ENCODE data around the gene SRGAP3.
A peak's percentile ranks its signal among the peaks of the same experiment; 100 is the strongest.

Gene SRGAP3

GRCh38 chr3:9198899-9199335, 50.5 kb downstream of the SRGAP3 start:
- DNase-seq = no peak

GRCh38 chr3:9198261-9198660, 51.2 kb downstream of the SRGAP3 start:
- no peak for DNase-seq

- no peak for DNase-seq
Measured at GRCh38 chr3:9196020-9196419, 53.4 kb downstream of the SRGAP3 start.

- no peak for DNase-seq
Measured at GRCh38 chr3:9195390-9195789, 54.1 kb downstream of the SRGAP3 start.

- no peak for DNase-seq
Measured at GRCh38 chr3:9194509-9195184, 54.8 kb downstream of the SRGAP3 start.

GRCh38 chr3:9193633-9194195, 55.7 kb downstream of the SRGAP3 start:
- DNase-seq = no peak

GRCh38 chr3:9193211-9193610, 56.2 kb downstream of the SRGAP3 start:
- DNase-seq = no peak

GRCh38 chr3:9192248-9193025, 57.0 kb downstream of the SRGAP3 start:
- no peak for DNase-seq

- no peak for DNase-seq
Measured at GRCh38 chr3:9190276-9190675, 59.2 kb downstream of the SRGAP3 start.

GRCh38 chr3:9188583-9188982, 60.9 kb downstream of the SRGAP3 start:
- DNase-seq = no peak

GRCh38 chr3:9185701-9186100, 63.7 kb downstream of the SRGAP3 start:
- DNase-seq = no peak

GRCh38 chr3:9185046-9185445, 64.4 kb downstream of the SRGAP3 start:
- no peak for DNase-seq

GRCh38 chr3:9184461-9184835, 65.0 kb downstream of the SRGAP3 start:
- no peak for DNase-seq

- DNase-seq = peak; percentile 72
Measured at GRCh38 chr3:9183811-9184460, 65.5 kb downstream of the SRGAP3 start.

GRCh38 chr3:9183011-9183410, 66.4 kb downstream of the SRGAP3 start:
- DNase-seq = no peak

- DNase-seq = no peak
Measured at GRCh38 chr3:9180764-9181117, 68.7 kb downstream of the SRGAP3 start.

- no peak for DNase-seq
Measured at GRCh38 chr3:9179826-9180763, 69.4 kb downstream of the SRGAP3 start.

GRCh38 chr3:9178697-9179096, 70.7 kb downstream of the SRGAP3 start:
- no peak for DNase-seq

GRCh38 chr3:9175421-9175820, 74.0 kb downstream of the SRGAP3 start:
- DNase-seq = no peak

- DNase-seq = no peak
Measured at GRCh38 chr3:9173445-9173844, 76.0 kb downstream of the SRGAP3 start.

GRCh38 chr3:9172851-9173321, 76.6 kb downstream of the SRGAP3 start:
- DNase-seq = peak; percentile 61

GRCh38 chr3:9170851-9171160, 78.6 kb downstream of the SRGAP3 start:
- no peak for DNase-seq

Measured in right forelimb (tissue), 1 donor.